Measurements from ENCODE around the gene PCDHGA8.
"Not testable (repeated sequence)": the region's sequence is repeated elsewhere in the genome, so short reads cannot be mapped to it uniquely, and the experiment has no call there.

Gene PCDHGA8

GRCh38 chr5:141384471-141385267 lies 7.8 kb upstream of the PCDHGA8 start:
- H3K4me3 ChIP-seq (replicated peaks in 1 of 2; ENCODE audit: low read depth in 2 of 2, low read length in 2 of 2): no peak overlapping the region
- no peak for DNase-seq (ENCODE audit: low read depth in 2 of 2)
- no peak for TF ChIP-seq CTCF (IDR thresholded peaks at IDR 0.05; ENCODE audit: low read depth, low read length)

GRCh38 chr5:141387557-141388311 lies 4.7 kb upstream of the PCDHGA8 start, which contains the start of gene PCDHGB4:
Gene PCDHGB4 (plus strand): TSS chr5:141387698. CDS start chr5:141387885, 187 bp downstream.
- peak; percentile 52 to 69 for DNase-seq (ENCODE audit: low read depth in 2 of 2)
- peak; percentile 62 for TF ChIP-seq CTCF (IDR thresholded peaks at IDR 0.05; ENCODE audit: low read depth, low read length)
- peak within 1 kb of the TSS; percentile 16 to 42 for H3K4me3 ChIP-seq (replicated peaks in 1 of 2; ENCODE audit: low read depth in 2 of 2, low read length in 2 of 2)

- TF ChIP-seq CTCF (IDR thresholded peaks at IDR 0.05; ENCODE audit: low read depth, low read length): no peak
- DNase-seq (ENCODE audit: low read depth in 2 of 2): no peak
- H3K4me3 ChIP-seq (replicated peaks in 1 of 2; ENCODE audit: low read depth in 2 of 2, low read length in 2 of 2): no peak overlapping the region
Observed at GRCh38 chr5:141388661-141389060, 3.8 kb upstream of the PCDHGA8 start.

GRCh38 chr5:141389153-141390042 lies 3.0 kb upstream of the PCDHGA8 start:
- H3K4me3 ChIP-seq (replicated peaks in 1 of 2; ENCODE audit: low read depth in 2 of 2, low read length in 2 of 2): no peak overlapping the region
- DNase-seq (ENCODE audit: low read depth in 2 of 2): no peak
- no peak for TF ChIP-seq CTCF (IDR thresholded peaks at IDR 0.05; ENCODE audit: low read depth, low read length)

GRCh38 chr5:141393267-141393666 lies 834 bp downstream of the PCDHGA8 start:
- no peak for TF ChIP-seq CTCF (IDR thresholded peaks at IDR 0.05; ENCODE audit: low read depth, low read length)
- no peak overlapping the region for H3K4me3 ChIP-seq (replicated peaks in 1 of 2; ENCODE audit: low read depth in 2 of 2, low read length in 2 of 2)

GRCh38 chr5:141394401-141395187 lies 2.2 kb downstream of the PCDHGA8 start:
- not testable (repeated sequence) for DNase-seq (ENCODE audit: low read depth in 2 of 2); H3K4me3 ChIP-seq (replicated peaks in 1 of 2; ENCODE audit: low read depth in 2 of 2, low read length in 2 of 2)

More at GRCh38 chr5:141393267-141393666, 834 bp downstream of the PCDHGA8 start:
- no peak for DNase-seq (ENCODE audit: low read depth in 2 of 2)

All from cardiac fibroblast (primary cell).